Stimulated activated CD4-positive, alpha-beta T cell treated with anti-CD3 and anti-CD28 coated beads, Interleukin-2, amount 100 ng/mL, for 24 hours (primary cell): ENCODE results near the gene DSE.

Experiments used
- DNase-seq, 2 donors: peaks; one replicate each; pipeline ENCODE4 v3.0.0-alpha.2; 2020

DSE gene

DNA sequence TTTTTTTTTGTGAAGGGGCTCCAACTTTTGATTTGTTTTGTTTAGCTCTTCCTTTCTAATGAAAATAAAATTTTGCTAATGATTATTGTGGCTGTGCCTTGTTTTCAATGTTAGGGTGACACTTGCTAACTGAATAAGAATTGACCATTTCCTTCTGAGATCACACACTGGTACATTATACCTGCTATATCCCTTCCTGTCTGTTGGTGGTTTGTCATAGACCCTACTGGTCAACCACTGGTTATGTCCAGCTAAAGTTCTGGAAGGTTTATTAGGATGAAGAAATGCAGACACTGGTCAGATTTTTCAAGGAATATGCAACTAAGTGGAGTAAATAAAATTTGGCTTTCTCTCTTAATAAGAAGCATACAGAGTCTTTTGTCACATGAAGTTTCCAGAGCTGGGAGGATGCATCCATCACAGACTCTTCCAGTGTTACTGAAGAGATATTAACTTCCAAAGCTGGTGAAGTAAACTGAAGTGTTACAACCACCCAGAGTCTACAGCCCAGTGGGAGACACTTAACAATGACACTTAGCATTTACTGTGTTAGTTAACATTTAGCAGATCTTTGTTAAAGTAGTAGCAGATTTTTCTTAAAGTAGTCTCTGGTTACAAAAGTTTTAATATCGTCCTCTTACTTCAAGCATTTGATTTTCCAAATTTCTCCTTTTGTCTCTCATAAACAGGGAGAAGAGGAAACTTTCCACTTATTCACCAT, 121.0 kb downstream of the DSE start:
- no peak for DNase-seq

GRCh38 chr6:116492331-116493067, 121.8 kb downstream of the DSE start:
- no peak for DNase-seq
